ENCODE data around the gene SPAAR. TPM values are rescaled to one million over a fixed set of nuclear protein-coding genes. Genes with fewer than 3 reads are reported as not detected.
"Not testable (repeated sequence)": the region's sequence is repeated elsewhere in the genome, so short reads cannot be mapped to it uniquely, and the experiment has no call there.

The SPAAR gene
- polyA plus RNA-seq, 6 donors from 2014 or later = not detected

- Mint-ChIP-seq H3K9me3 (no peaks in the 10 kb centered on the region), H3K4me1 (peaks cover 6 to 19% (median 17%) of the 10 kb centered on the region in 3 donors), H3K36me3 (no peaks in the 10 kb centered on the region), H3K4me3 (no peak overlapping the region), H3K27ac (peak overlapping the region in 1 of 6 donors; percentile 22), H3K27me3 (peaks cover 31 to 57% (median 35%) of the 10 kb centered on the region in 3 donors)
- DNase-seq (no peak), ATAC-seq (ENCODE audit: low read depth in 2 of 2) (no peak)
Measured at GRCh38 chr9:35906923-35907699, 2.2 kb upstream of the SPAAR start.

GRCh38 chr9:35907711-35908503 is 1.4 kb upstream of the SPAAR start:
- no peaks in the 10 kb centered on the region for H3K36me3 Mint-ChIP-seq
- H3K27me3 Mint-ChIP-seq = peaks cover 29 to 50% (median 35%) of the 10 kb centered on the region in 3 donors
- H3K27ac Mint-ChIP-seq = peak overlapping the region in 1 of 6 donors; percentile 26
- DNase-seq = no peak
- no peaks in the 10 kb centered on the region for H3K9me3 Mint-ChIP-seq
- peaks cover 6 to 19% (median 17%) of the 10 kb centered on the region in 3 donors for H3K4me1 Mint-ChIP-seq
- peak in 1 of 2 donors; percentile 48 for ATAC-seq (ENCODE audit: low read depth in 2 of 2)
- H3K4me3 Mint-ChIP-seq = no peak overlapping the region

GRCh38 chr9:35908504-35909125 is 675 bp upstream of the SPAAR start:
- H3K4me3 Mint-ChIP-seq = no peak overlapping the region
- no peaks in the 10 kb centered on the region for H3K9me3 Mint-ChIP-seq
- DNase-seq (no peak), ATAC-seq (ENCODE audit: low read depth in 2 of 2) (no peak)
- H3K27me3 Mint-ChIP-seq = peaks cover 26 to 48% (median 35%) of the 10 kb centered on the region in 3 donors
- peaks cover 6 to 19% (median 17%) of the 10 kb centered on the region in 3 donors for H3K4me1 Mint-ChIP-seq
- no peak overlapping the region for H3K27ac Mint-ChIP-seq
- H3K36me3 Mint-ChIP-seq = no peaks in the 10 kb centered on the region

GRCh38 chr9:35909687-35910612 is 660 bp downstream of the SPAAR start:
- ATAC-seq (ENCODE audit: low read depth in 2 of 2) (no peak), DNase-seq (no peak)
- Mint-ChIP-seq H3K27ac (no peak overlapping the region), H3K9me3 (no peaks in the 10 kb centered on the region), H3K4me3 (no peak overlapping the region), H3K36me3 (no peaks in the 10 kb centered on the region), H3K4me1 (peaks cover 6 to 19% (median 17%) of the 10 kb centered on the region in 3 donors), H3K27me3 (peaks cover 16 to 38% (median 35%) of the 10 kb centered on the region in 3 donors)

- Mint-ChIP-seq H3K4me3 (peak overlapping the region in 1 of 8 donors; percentile 44), H3K4me1 (peaks cover 6 to 19% (median 17%) of the 10 kb centered on the region in 3 donors), H3K9me3 (no peaks in the 10 kb centered on the region), H3K36me3 (no peaks in the 10 kb centered on the region), H3K27ac (no peak overlapping the region), H3K27me3 (peaks cover 16 to 37% (median 35%) of the 10 kb centered on the region in 3 donors)
- ATAC-seq (ENCODE audit: low read depth in 2 of 2) (peak in 1 of 2 donors; percentile 48), DNase-seq (no peak)
Measured at GRCh38 chr9:35910613-35911359, 1.5 kb downstream of the SPAAR start.

GRCh38 chr9:35911690-35912089 is 2.4 kb downstream of the SPAAR start:
- Mint-ChIP-seq H3K4me1 (peaks cover 6 to 19% (median 17%) of the 10 kb centered on the region in 3 donors), H3K27me3 (peaks cover 16 to 35% (median 30%) of the 10 kb centered on the region in 3 donors), H3K27ac (no peak overlapping the region), H3K4me3 (no peak overlapping the region), H3K9me3 (no peaks in the 10 kb centered on the region), H3K36me3 (no peaks in the 10 kb centered on the region)
- no peak for DNase-seq
- no peak for ATAC-seq (ENCODE audit: low read depth in 2 of 2)

GRCh38 chr9:35912791-35913400 is 3.6 kb downstream of the SPAAR start:
- peaks cover 16 to 24% (median 18%) of the 10 kb centered on the region in 3 donors for H3K27me3 Mint-ChIP-seq
- H3K9me3 Mint-ChIP-seq = no peaks in the 10 kb centered on the region
- no peak overlapping the region for H3K27ac Mint-ChIP-seq
- H3K36me3 Mint-ChIP-seq = no peaks in the 10 kb centered on the region
- ATAC-seq (ENCODE audit: low read depth in 2 of 2) (no peak), DNase-seq (no peak)
- peaks cover 6 to 19% (median 17%) of the 10 kb centered on the region in 3 donors for H3K4me1 Mint-ChIP-seq
- no peak overlapping the region for H3K4me3 Mint-ChIP-seq

GRCh38 chr9:35913429-35913828 is 4.1 kb downstream of the SPAAR start:
- H3K36me3 Mint-ChIP-seq; H3K9me3 Mint-ChIP-seq; ATAC-seq (ENCODE audit: low read depth in 2 of 2); H3K27ac Mint-ChIP-seq; DNase-seq; H3K4me3 Mint-ChIP-seq: not testable (repeated sequence)
- H3K27me3 Mint-ChIP-seq = peaks cover 15 to 24% (median 16%) of the 10 kb centered on the region in 3 donors
- H3K4me1 Mint-ChIP-seq = peaks cover 6 to 16% (median 13%) of the 10 kb centered on the region in 3 donors

- H3K4me1 Mint-ChIP-seq = peaks cover 6 to 17% (median 7%) of the 10 kb centered on the region in 3 donors
- DNase-seq = no peak
- H3K4me3 Mint-ChIP-seq = no peak overlapping the region
Measured at GRCh38 chr9:35914301-35914807, 5.1 kb downstream of the SPAAR start.

GRCh38 chr9:35915681-35916294 is 6.5 kb downstream of the SPAAR start:
- ATAC-seq (ENCODE audit: low read depth in 2 of 2) (no peak), DNase-seq (no peak)
- Mint-ChIP-seq H3K4me1 (peaks cover 3 to 14% (median 5%) of the 10 kb centered on the region in 3 donors), H3K27ac (peak overlapping the region in 1 of 6 donors; percentile 21), H3K4me3 (no peak overlapping the region), H3K27me3 (peaks cover 2 to 4% (median 3%) of the 10 kb centered on the region in 3 donors), H3K9me3 (no peaks in the 10 kb centered on the region), H3K36me3 (no peaks in the 10 kb centered on the region)

More at GRCh38 chr9:35914301-35914807, 5.1 kb downstream of the SPAAR start:
- ATAC-seq (ENCODE audit: low read depth in 2 of 2) = peak; percentile 47 to 51
- peaks cover 9 to 14% (median 10%) of the 10 kb centered on the region in 3 donors for H3K27me3 Mint-ChIP-seq
- no peaks in the 10 kb centered on the region for H3K9me3 Mint-ChIP-seq
- no peaks in the 10 kb centered on the region for H3K36me3 Mint-ChIP-seq
- no peak overlapping the region for H3K27ac Mint-ChIP-seq

GRCh38 chr9:35917261-35917660 is 8.0 kb downstream of the SPAAR start:
- H3K4me3 Mint-ChIP-seq = no peak overlapping the region
- H3K27ac Mint-ChIP-seq = no peak overlapping the region
- no peak for ATAC-seq (ENCODE audit: low read depth in 2 of 2)
- no peaks in the 10 kb centered on the region for H3K36me3 Mint-ChIP-seq
- peaks cover 0 to 5% (median 1%) of the 10 kb centered on the region in 3 donors for H3K27me3 Mint-ChIP-seq
- H3K9me3 Mint-ChIP-seq = no peaks in the 10 kb centered on the region
- DNase-seq = no peak
- peaks cover 0 to 10% (median 0%) of the 10 kb centered on the region in 3 donors for H3K4me1 Mint-ChIP-seq
